ENCODE data around the gene PPFIA2. TPM values are rescaled to one million over a fixed set of nuclear protein-coding genes. Genes with fewer than 3 reads are reported as not detected.

Gene PPFIA2
- polyA plus RNA-seq, 3 donors = not detected

GRCh38 chr12:81798294-81798693, 39.1 kb upstream of the PPFIA2 start:
- WGBS (ENCODE audit: insufficient coverage) = 80% methylated on average over 1 of the region's 6 CpGs
- TF ChIP-seq CTCF (IDR thresholded peaks at IDR 0.05) = no peak
- no peaks in the 10 kb centered on the region for H3K9me3 Mint-ChIP-seq
- peaks cover 18 to 30% (median 26%) of the 10 kb centered on the region in 3 donors for H3K27me3 Mint-ChIP-seq (ENCODE audit: low read depth in 3 of 3)
- intact Hi-C loops (cut with micrococcal nuclease) = no loop called here
- no peak for DNase-seq
- Histone ChIP-seq H2AFZ (ENCODE audit: insufficient read depth, low read depth, low read length, poor library complexity, severe bottlenecking) (no peak overlapping the region), H3K79me2 (ENCODE audit: insufficient read depth, low read length) (no peaks in the 10 kb centered on the region), H4K20me1 (ENCODE audit: insufficient read depth, low read length) (no peaks in the 10 kb centered on the region), H3K9ac (ENCODE audit: insufficient read depth, low read length, poor library complexity, severe bottlenecking) (no peak overlapping the region), H3K4me1 (ENCODE audit: control insufficient read depth in 1 of 2, insufficient read depth in 2 of 2, low read length in 2 of 2) (no peaks in the 10 kb centered on the region), H3K4me2 (replicated peaks; ENCODE audit: extremely low read depth, low read length, poor library complexity, severe bottlenecking) (no peak overlapping the region), H3K27ac (ENCODE audit: low read depth in 1 of 2, low read length in 2 of 2) (no peak overlapping the region), H3K36me3 (replicated peaks in 1 of 2; ENCODE audit: control insufficient read depth in 1 of 2, insufficient read depth in 2 of 2, low read length in 2 of 2) (no peaks in the 10 kb centered on the region), H3K9me3 (replicated peaks in 1 of 2; ENCODE audit: control insufficient read depth in 1 of 2, insufficient read depth in 1 of 2, low read length in 2 of 2) (no peaks in the 10 kb centered on the region), H3K4me3 (replicated peaks in 1 of 3; ENCODE audit: low read depth in 2 of 3, low read length in 3 of 3) (no peak overlapping the region), H3K27me3 (ENCODE audit: control insufficient read depth in 2 of 2, insufficient read depth in 2 of 2, low read length in 2 of 2) (peaks cover 22 to 65% of the 10 kb centered on the region in 2 donors)
- no peak overlapping the region for H3K27ac Mint-ChIP-seq
- H3K4me1 Mint-ChIP-seq = no peaks in the 10 kb centered on the region
- H3K36me3 Mint-ChIP-seq = no peaks in the 10 kb centered on the region
- no peak overlapping the region for H3K4me3 Mint-ChIP-seq

GRCh38 chr12:81797100-81797499, 38.0 kb upstream of the PPFIA2 start:
- Mint-ChIP-seq H3K4me1 (no peaks in the 10 kb centered on the region), H3K9me3 (no peaks in the 10 kb centered on the region), H3K27ac (no peak overlapping the region), H3K27me3 (ENCODE audit: low read depth in 3 of 3) (peaks cover 18 to 32% (median 30%) of the 10 kb centered on the region in 3 donors), H3K36me3 (no peaks in the 10 kb centered on the region), H3K4me3 (no peak overlapping the region)
- Histone ChIP-seq H3K4me3 (replicated peaks in 1 of 3; ENCODE audit: low read depth in 2 of 3, low read length in 3 of 3) (no peak overlapping the region), H3K36me3 (replicated peaks in 1 of 2; ENCODE audit: control insufficient read depth in 1 of 2, insufficient read depth in 2 of 2, low read length in 2 of 2) (no peaks in the 10 kb centered on the region), H3K27me3 (ENCODE audit: control insufficient read depth in 2 of 2, insufficient read depth in 2 of 2, low read length in 2 of 2) (peaks cover 18 to 55% of the 10 kb centered on the region in 2 donors), H3K27ac (ENCODE audit: low read depth in 1 of 2, low read length in 2 of 2) (no peak overlapping the region), H4K20me1 (ENCODE audit: insufficient read depth, low read length) (no peaks in the 10 kb centered on the region), H3K4me1 (ENCODE audit: control insufficient read depth in 1 of 2, insufficient read depth in 2 of 2, low read length in 2 of 2) (no peaks in the 10 kb centered on the region), H3K9ac (ENCODE audit: insufficient read depth, low read length, poor library complexity, severe bottlenecking) (no peak overlapping the region), H2AFZ (ENCODE audit: insufficient read depth, low read depth, low read length, poor library complexity, severe bottlenecking) (no peak overlapping the region), H3K9me3 (replicated peaks in 1 of 2; ENCODE audit: control insufficient read depth in 1 of 2, insufficient read depth in 1 of 2, low read length in 2 of 2) (no peaks in the 10 kb centered on the region), H3K79me2 (ENCODE audit: insufficient read depth, low read length) (no peaks in the 10 kb centered on the region), H3K4me2 (replicated peaks; ENCODE audit: extremely low read depth, low read length, poor library complexity, severe bottlenecking) (no peak overlapping the region)
- WGBS (ENCODE audit: insufficient coverage) = no CpG with 5 or more reads among the region's 3 CpGs
- intact Hi-C loops (cut with micrococcal nuclease) = no loop called here
- no peak for DNase-seq
- peak; percentile 43 for TF ChIP-seq CTCF (IDR thresholded peaks at IDR 0.05)

Data from CD14-positive monocyte (primary cell).